Endothelial cell of hepatic sinusoid (primary cell): Measurements from ENCODE around the gene FADS3.

ENCODE experiments used
- in situ Hi-C: cut with HindIII; loops from 2 replicates; pipeline ENCODE4 v1.10.0; 2017; ENCODE audit warnings: low sequenced_read_pairs

FADS3 gene

DNA sequence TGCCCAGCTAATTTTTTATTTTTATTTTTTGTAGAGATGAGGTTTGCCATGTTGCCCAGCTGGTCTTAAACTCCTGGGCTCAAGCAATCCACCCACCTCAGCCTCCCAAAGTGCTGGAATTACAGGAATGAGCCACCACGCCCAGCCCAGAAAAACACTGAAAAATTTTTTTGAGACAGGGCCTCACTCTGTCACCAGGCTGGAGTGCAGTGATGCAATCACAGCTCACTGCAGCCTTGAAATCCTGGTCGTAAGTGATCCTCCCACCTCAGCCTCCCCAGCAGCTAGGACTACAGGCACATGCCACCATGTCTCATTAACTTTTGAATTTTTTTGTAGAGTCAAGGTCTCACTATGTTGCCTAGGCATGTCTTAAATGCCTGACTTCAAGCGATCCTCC lies 9.1 kb downstream of the FADS3 start:
- in situ Hi-C loops = loop anchor here (5.0 kb wide), 1 partner anchor 90 kb away; the partner anchor contains the start of genes FEN1 and TMEM258

DNA sequence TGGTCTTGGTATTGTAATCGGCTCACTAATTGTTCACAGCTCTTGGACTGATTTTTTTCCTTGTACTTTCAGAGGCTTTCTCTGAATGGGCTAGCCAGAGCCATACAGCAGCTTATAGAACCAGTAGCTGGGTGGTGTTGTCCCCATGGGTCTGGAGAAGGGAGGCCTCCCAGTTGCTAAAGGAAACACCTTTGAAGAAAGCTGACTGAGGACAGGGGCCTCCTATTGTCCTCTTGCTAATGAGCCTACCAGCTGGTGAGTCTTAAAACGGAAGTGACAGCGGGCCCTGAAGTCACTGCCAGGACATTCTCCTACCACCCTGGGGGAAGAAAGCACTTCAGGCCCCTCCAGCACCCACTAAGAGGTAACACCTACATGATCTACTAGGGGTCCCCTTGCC lies 9.9 kb downstream of the FADS3 start:
- in situ Hi-C loops = loop anchor here (5.0 kb wide), 1 partner anchor 89 kb away; the partner anchor contains the start of genes FEN1 and TMEM258

DNA sequence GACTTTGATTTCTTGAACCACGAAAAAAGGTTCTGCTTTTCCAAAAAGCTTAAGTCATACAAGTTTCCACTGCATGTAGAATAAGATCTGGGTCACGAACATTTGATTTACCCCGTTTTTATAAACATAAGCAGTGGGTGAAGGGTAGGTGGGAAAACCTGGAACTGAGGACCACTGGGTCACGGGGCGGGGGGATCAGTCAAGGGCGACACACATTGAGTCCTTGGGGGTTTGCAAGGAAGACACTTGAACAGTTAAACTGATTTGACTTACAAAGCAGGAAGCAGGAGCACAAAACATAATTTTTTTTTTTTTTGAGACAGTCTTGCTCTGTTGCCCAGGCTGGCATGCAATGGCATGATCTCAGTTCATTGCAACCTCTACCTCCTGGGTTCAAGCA lies 10.9 kb downstream of the FADS3 start:
- in situ Hi-C loops = loop anchor here (5.0 kb wide), 1 partner anchor 88 kb away; the partner anchor contains the start of genes FEN1 and TMEM258

DNA sequence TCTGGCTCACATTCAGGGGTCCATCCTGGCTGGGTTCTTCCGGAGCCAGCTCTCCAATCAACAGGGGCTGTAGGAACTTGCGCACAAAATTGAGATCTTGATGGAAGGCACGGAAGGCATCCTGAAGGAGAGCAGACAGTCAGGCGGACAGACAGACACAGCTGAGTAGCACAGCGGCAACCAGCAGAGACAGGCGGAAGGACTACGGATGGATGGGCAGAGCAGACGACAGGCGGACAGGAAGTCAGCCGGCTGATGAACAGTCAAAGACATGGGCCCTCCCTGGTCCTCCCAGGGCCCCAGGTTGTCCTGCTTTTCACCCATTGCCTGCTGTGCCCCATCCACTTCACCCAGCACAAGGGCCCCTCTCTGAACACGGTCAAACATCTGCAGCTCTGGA lies 11.3 kb downstream of the FADS3 start:
- in situ Hi-C loops = loop anchor here (5.0 kb wide), 1 partner anchor 88 kb away; the partner anchor contains the start of genes FEN1 and TMEM258

DNA sequence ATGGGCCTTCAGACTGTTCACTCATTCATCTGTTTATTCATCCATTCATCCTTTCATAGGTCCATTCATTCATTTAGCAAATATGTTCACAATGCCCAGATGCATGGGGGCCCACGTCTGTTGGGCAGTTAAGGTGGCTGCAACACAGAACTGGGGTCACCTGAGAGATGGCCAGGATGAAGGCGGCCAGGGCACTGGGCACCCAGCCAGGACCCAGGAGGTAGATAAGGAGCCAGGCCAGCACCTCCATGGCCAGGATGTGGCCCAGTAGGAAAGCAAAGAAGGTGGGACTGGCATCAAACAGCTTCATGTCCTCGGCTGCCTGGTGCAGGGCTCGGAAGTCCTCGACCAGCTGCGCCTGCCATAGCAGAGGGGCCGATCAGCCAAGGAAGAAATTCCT lies 12.2 kb downstream of the FADS3 start:
- in situ Hi-C loops = no loop called here

DNA sequence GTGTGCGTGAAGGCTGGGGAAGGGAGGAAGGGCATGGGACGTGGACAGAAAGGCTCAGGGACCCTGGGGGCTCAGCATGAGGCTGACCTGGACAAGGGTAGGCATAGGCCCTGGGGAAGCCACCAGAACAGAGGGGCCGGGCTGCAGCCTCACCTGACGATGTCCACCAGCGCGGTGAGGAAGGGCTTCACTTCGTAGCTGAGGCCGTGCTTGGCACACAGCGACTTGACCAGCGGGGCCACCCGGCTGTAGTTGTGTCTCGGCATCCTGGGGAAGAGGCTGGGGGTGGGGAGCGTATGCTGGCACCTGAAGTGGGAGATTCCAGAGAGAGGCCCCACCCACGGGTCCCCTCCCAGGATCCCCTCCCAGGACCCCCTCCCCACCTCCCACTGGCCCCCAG lies 15.6 kb downstream of the FADS3 start:
- in situ Hi-C loops = no loop called here

DNA sequence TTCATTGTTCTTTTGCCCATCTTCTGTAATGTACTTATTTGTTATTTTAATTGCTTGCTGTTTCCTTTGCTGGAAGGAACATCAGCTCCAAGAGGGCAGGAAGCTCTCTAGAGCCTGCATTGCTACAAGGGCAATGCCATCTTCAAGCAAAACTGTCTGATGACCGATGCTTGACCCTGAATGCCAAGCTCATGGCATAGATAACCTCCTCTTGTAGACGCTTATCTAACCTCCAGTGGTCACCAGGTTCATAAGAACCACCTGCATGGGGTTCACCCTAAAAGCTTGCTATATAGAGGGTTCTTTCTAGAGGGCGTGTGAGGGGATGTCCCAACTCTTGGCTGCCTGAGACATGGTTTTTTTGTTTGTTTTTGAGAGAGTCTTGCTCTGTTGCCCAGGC lies 16.5 kb downstream of the FADS3 start:
- in situ Hi-C loops = no loop called here

DNA sequence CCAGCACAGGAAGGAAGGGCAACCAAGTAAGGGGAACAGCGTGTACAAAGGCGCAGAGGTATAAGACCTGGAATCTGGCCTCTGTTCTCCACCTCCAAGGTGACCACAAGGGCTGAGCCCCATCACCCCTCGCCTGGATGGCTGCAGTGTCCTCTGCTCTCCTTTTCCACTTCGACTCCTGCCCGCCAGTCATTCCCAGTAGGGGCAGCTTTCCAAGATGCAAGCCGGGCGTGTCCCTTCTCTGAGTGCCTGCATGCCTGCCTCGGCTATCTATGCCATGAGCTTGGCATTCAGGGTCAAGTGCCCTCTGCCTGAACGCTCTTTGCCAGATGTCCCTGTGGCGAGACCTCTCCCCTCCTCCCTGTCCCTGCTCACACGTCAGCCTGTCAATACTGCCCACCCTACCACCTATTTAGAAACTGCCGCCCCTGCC lies 17.0 kb downstream of the FADS3 start:
- in situ Hi-C loops = no loop called here

DNA sequence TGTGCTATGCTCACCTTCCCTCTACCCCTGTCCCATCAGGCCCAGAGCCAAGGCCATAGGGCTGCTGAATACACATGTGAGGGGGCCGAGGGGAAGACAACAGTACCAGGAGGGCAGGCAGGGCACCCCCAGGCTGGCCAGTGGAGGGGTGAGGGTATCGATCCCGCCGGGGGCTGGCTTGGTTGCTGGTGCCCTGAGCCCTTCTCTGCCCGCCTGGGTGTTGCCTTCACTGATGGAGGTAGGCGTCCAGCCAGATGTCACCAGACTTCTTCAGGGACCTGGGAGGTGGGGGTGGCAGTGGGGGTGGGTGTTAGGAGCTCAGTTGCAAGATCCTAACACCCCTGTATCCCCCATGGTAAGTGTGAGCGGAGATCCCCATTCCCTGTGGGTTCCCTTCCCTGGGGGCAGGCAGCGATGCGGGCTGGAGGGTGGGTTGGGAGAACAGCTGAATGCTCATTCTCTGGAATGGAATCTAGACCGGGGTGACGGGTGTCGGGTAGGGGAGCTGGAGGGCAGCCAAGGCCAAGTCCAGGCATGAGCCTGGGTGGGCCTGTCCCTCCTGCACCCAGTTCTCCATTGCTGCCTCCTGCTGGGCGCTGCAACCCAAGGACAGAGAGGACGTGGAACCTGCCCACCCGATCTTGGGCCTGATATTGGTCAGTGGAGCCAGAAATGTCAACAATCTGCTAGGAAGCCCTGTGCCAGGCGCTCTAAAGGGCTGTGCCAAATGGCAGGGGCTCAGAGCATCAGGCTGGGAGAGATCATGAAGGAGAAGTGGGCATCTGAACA lies 17.6 kb downstream of the FADS3 start:
- in situ Hi-C loops = no loop called here

DNA sequence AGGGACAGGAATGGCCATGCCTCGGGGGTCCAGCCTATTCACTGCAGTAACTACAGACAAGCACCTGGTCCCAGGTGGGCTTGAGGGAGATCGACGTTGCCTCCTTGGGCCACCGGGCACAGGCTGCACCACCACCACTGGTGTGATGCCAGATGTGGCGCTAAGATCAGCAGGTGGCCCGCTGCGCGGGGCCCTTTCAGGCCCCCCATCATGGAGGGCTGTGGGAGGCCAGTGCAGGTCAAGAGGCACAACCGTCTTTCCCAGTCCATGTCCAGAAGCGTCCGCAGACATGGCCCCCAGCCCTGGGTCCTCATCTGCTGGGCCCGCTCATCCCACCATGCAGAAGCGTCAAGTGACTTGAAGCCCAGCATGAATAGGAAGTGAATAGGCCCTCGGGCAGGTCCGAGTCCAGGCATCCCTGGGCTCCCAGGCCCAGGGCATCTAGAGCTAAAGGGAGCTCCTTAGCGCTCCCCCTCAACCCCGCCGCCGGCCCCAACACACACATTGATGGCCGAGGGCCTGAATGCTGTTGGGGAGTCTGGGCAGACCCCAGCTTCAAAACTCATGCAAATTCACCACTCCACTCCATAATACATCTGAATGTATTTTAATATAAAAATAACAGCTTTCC lies 18.3 kb downstream of the FADS3 start:
- in situ Hi-C loops = no loop called here

DNA sequence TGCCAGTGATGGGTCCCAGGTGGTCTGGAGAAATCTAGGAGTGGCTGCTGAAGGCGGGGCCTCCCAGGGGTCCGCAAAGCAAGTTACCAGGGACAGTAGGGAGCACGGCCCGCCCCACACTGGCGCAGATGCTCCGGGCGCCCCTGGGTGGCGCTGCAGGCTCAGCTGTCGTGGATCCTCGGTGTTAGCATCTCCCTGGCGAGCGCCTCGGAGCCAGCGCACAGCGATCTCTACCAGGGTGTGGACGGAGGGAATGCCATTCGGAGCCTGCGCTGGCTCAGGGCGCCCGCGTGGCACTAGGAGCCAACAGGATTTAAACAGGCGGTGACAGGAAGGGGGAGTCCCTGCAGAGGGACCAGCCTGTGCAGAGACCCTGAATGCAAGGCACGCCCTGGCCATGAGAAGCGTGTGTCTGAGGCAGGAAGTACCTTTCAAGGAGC lies 20.2 kb downstream of the FADS3 start:
- in situ Hi-C loops = no loop called here

DNA sequence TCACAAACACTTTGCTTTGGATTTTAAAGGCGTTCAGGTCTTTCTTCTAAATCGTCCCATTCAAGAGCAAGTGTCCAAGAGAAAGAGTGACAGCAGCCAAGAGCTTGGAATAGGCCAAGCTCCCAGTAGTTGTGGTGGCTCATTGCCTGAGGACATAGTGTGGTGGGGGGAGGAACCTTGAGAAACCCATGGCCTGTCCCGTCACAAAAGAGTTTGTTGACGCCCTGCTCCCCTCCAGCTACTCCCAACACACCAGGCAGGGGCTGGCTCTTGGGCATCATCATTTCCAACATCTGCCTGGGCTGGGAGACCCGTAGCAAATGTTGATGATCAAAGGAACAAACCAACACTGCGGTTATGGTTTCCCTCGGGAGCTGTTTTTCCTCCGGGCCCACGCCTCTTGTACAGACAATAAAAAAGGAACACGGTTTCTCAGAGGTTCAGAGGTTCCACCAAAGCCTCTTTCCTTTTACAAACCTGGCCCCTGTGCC lies 20.8 kb downstream of the FADS3 start:
- in situ Hi-C loops = no loop called here

DNA sequence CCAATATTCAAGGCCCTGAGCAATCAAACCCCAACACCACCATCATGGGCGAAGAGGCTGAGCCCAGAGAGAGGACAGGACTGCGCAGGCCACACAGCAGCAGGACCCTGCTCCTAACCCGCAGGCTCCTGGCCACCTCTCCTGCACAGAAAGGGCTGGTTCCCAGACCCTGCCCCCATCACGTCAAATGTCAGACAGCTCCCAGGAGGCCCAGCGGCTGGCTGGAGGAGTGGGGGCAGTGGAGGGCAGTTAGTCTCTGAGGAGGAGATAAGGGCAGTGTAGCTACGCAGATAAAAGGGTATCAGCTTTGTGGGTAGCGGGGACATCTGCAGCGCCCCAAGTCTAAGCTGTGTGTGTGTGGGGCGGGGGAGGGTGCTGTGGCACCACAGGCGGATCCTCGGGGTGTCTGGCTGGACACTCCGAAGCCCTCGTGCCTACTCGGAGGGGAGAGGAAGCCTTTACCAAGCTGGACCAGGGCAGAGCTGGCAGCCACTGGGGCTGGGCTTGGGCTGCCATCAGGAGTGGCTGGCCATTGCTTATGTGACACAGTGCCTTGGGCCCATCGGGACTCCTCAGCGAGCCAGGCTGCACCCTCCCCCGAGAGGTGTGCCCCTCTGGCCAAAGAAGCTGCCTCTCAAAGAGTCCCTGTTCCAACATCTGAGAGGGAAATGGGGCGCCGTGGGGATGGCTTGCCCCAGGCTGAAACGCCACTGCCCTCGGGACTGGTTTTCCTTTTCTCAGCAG lies 21.5 kb downstream of the FADS3 start:
- in situ Hi-C loops = no loop called here

DNA sequence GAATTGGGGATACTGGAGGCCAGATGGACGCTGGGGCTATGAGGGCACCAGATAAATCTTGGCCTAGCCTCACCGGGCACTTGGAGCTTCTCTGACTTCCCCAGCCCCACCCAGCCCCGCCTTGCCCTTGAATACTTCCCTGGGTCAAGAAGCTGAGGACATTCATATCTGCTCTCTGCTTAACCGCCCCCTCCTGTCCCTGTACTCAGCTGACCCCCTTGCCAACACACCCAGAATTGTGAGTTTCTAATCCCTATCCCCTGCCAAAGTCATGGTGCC lies 22.0 kb downstream of the FADS3 start:
- in situ Hi-C loops = no loop called here

DNA sequence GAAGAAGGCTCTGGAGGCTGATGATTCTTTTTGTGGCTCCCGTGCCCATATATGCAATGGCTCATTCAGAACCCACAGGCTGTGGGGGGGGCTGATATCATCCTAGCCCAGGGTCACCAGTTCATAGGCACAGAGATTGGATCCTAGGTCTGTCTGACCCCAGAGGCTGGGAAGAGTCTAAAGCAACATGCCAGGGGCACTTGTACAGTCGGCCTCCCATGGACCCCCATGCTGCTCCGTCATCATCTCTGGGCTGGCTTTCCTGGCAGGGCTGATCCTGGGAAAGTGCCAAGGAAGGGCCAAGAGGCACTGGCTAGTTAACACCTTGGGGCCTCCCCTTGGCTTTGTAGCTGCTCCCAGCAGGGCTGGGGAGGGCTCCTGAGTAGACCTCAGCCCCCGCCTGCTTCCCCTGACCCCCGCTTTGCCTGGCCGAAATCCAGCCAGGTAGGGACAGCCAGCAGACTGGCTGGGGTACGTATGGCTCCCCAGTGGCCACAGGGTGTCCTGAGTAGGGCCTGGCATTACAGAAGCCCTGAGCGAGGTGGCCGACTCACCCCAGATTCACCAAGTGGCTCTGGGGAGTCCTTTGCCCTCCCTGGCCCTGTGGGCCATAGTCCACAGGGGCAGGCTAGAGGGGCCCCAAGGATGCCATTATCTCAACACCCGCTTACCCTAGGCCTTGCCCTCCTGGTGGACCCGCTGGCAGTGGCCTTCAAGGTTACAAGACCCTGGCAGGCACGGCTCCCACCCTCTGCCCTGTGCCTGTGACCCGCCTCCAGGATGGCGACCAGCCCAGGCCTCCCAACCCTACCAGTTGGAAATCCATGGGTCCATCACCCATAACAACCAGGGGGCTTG lies 22.5 kb downstream of the FADS3 start:
- in situ Hi-C loops = no loop called here

DNA sequence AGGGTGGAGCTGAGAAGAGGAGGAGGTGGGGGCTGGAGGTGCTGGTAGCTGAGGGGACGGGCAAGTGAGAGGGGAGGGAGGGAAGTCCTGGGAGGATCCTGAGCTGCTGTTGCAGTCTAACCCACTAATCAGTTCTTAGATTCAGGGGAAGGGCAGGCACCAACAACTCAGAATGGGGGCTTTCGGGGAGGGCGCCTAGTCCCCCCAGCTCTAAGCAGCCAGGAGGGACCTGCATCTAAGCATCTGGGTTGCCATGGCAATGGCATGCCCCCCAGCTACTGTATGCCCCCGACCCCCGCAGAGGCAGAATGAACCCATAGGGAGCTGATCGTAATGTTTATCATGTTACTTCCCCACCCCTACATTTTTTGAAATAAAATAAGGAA lies 24.4 kb downstream of the FADS3 start:
- in situ Hi-C loops = no loop called here

DNA sequence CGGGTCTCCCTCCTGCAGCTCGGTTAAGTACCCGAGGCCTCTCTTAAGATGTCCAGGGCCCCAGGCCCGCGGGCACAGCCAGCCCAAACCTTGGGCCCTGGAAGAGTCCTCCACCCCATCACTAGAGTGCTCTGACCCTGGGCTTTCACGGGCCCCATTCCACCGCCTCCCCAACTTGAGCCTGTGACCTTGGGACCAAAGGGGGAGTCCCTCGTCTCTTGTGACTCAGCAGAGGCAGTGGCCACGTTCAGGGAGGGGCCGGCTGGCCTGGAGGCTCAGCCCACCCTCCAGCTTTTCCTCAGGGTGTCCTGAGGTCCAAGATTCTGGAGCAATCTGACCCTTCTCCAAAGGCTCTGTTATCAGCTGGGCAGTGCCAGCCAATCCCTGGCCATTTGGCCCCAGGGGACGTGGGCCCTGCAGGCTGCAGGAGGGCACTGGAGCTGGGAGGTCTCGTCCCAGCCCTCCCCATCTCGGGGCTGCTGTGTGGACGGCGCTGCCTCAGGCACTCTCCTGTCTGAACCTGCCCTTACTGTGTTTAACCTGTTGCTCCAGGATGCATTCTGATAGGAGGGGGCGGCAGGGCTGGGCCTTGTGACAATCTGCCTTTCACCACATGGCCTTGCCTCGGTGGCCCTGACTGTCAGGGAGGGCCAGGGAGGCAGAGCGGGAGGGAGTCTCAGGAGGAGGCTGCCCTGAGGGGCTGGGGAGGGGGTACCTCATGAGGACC lies 25.0 kb downstream of the FADS3 start:
- in situ Hi-C loops = no loop called here

DNA sequence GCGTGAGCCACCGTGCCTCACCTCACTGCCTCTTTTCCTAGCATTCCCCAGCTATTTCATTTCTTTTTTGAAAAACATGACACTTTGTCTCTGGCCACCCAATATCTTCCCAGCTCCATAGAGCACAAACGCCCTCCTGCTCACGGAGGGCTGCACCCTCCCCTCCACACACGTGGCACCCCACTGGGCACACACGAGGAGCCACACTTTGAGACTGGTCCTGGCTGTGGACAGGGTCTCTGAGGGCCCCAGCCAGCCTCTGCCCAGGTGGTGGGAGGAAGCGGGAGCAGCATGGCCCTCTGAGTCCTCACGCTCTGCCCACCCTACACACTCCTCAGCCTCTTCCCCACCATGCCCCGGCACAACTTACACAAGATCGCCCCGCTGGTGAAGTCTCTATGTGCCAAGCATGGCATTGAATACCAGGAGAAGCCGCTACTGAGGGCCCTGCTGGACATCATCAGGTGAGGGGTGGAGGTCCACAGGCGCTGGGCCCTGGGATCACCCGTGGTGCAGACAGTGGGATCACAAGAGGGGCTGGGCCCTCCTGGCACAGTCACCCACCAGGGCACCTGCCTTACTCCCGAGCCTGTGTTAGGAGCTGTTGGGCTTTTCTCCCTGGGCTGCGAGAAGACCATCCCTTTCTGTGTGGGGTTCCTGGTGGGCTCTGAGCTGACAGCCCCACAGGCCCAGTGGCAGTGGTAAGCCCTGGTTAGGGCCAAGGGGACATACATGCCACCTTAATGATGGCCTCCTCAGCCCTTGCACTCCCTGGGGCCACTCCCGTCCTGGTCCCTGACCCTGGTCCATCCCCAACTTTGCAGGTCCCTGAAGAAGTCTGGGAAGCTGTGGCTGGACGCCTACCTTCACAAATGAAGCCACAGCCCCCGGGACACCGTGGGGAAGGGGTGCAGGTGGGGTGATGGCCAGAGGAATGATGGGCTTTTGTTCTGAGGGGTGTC lies 26.2 kb downstream of the FADS3 start:
- in situ Hi-C loops = no loop called here

DNA sequence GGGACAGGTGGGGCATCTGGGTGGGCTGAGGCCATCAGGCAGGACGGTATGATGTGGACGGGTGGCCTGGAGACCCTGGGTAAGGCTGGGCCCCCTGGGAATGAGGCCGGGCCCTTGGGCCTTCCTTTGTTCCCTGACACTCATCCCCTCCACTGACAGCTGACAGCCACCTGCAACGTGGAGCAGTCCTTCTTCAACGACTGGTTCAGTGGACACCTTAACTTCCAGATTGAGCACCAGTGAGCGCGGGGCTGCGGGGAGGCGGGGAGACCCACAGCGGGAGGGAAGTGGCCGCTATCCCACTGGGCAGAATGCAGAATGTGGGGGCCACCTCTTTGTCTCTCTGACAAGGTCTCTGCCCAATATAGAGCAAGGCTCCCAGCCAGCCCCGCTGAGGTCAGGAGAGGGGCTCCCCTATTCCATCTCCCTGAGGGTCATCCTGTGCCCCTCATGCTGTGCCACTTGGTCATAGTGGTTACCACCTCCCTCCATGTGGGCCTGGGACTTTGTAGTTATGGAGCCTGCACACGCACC lies 27.7 kb downstream of the FADS3 start:
- in situ Hi-C loops = no loop called here
